ENCODE data around the gene SLIT3.

DNA sequence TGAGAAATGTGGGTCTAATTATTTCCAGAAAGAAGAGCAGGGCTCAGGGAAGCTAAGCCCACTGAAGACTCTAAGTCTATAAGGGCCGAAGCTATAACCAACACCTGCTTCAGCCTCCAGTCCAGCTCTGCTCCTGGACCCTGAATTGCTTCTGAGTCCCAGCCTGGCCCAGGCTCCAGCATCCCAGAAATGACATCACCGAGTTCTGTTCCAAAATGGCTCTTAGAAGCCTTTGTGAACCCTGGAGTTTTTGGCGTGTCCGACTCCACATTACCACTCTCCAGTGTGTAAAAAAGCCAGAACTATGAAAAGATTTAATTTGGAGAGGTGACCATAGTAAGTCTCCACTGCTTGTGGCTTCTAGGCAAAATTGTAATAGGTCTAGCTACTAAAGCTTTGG, 289.9 kb downstream of the SLIT3 start:
- TF ChIP-seq POLR2AphosphoS5 (IDR thresholded peaks at IDR 0.05; ENCODE audit: low read depth, low read length), result no peak
- no peak for TF ChIP-seq POLR2A (IDR thresholded peaks at IDR 0.05; ENCODE audit: low read depth, low read length)
- no peak for TF ChIP-seq TAF1 (IDR thresholded peaks at IDR 0.05; ENCODE audit: low read depth, low read length)
- no peak for TF ChIP-seq SPI1 (IDR thresholded peaks at IDR 0.05; ENCODE audit: low read depth, low read length)

All from GM12891 (cell line).